Measurements from ENCODE around the gene DMBX1. TPM values are rescaled to one million over a fixed set of nuclear protein-coding genes. Genes with fewer than 3 reads are reported as not detected.

Gene DMBX1
- total RNA-seq, 2 experiments from 2014 or later, result 0.10 to 0.12 TPM

- H3K4me3 Mint-ChIP-seq, result no peak overlapping the region
- H3K36me3 Mint-ChIP-seq, result no peaks in the 10 kb centered on the region
- no peak for DNase-seq
- ChIA-PET CTCF (interaction anchor here (1.0 kb wide), 1 partner anchor 33 kb away, joined by 4 read pairs; no protein-coding TSS in a partner anchor), POLR2A (no interaction called here)
- peaks cover 40% of the 10 kb centered on the region for H3K27me3 Mint-ChIP-seq
- intact Hi-C loops (cut with micrococcal nuclease), result no loop called here
- H3K4me1 Mint-ChIP-seq (ENCODE audit: low read depth), result peaks cover 2% of the 10 kb centered on the region
- no peaks in the 10 kb centered on the region for H3K9me3 Mint-ChIP-seq
- H3K27ac Mint-ChIP-seq, result no peak overlapping the region
These were observed 25.9 kb downstream of the DMBX1 start for GRCh38 chr1:46515576-46515975.

DNA sequence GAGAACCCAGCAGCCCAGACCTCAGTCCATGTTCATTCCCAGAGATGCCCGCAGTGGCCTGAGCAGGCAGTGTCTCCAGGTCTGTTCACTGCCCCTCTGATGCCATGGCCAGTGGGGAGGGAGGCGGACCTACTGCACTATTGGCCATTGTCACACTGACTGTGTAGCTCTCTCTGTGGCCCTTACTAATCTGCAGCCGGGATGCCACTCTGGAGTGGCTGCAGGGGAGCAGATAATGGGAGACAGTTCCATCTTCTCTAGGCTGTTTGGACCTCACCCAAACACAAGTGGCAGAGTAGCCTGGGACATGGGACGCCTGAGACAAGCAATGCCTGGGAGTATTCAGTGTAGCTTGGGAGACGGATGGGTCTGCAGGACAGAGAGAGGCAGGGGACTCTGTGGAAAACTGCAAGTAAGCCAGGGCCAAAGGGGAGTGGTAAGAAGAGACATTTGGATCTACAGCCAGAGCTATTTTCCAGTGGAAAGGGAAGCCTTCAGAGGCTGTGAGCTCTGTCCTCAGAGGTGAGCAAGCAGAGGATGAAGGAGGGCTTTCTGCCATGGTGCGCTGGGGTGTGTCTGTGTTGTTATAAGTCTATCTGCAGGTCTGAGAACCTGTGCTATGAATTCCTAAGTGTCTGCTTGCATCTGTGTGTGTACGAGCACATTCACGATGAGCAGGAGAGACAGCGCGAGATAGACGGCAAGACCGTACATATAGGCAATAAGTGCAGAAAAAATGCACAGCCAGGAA, 26.7 kb downstream of the DMBX1 start:
- ChIA-PET CTCF (interaction anchor here (2.1 kb wide), 1 partner anchor 69 kb away, joined by 8 read pairs; no protein-coding TSS in a partner anchor), POLR2A (no interaction called here)
- Mint-ChIP-seq H3K4me1 (ENCODE audit: low read depth) (peaks cover 2% of the 10 kb centered on the region), H3K4me3 (no peak overlapping the region), H3K27me3 (peaks cover 37% of the 10 kb centered on the region), H3K36me3 (no peaks in the 10 kb centered on the region), H3K27ac (no peak overlapping the region), H3K9me3 (no peaks in the 10 kb centered on the region)
- intact Hi-C loops (cut with micrococcal nuclease), result no loop called here
- no peak for DNase-seq

- Mint-ChIP-seq H3K9me3 (no peaks in the 10 kb centered on the region), H3K4me3 (no peak overlapping the region), H3K36me3 (no peaks in the 10 kb centered on the region), H3K4me1 (ENCODE audit: low read depth) (peaks cover 8% of the 10 kb centered on the region), H3K27ac (no peak overlapping the region), H3K27me3 (peaks cover 36% of the 10 kb centered on the region)
- POLR2A ChIA-PET, result no interaction called here
- CTCF ChIA-PET, result interaction anchor here (2.1 kb wide), 1 partner anchor 70 kb away, joined by 8 read pairs; no protein-coding TSS in a partner anchor
- no peak for DNase-seq
- intact Hi-C loops (cut with micrococcal nuclease), result no loop called here
These were observed 27.5 kb downstream of the DMBX1 start for GRCh38 chr1:46517010-46517600.

GRCh38 chr1:46517932-46518498, 28.4 kb downstream of the DMBX1 start:
- H3K27ac Mint-ChIP-seq, result no peak overlapping the region
- CTCF ChIA-PET, result interaction anchor here (1.4 to 2.1 kb wide), 4 partner anchors 11 to 71 kb away, joined by 4 to 8 read pairs (median 6); a partner anchor contains a TSS
- H3K9me3 Mint-ChIP-seq, result no peaks in the 10 kb centered on the region
- intact Hi-C loops (cut with micrococcal nuclease), result no loop called here
- H3K4me1 Mint-ChIP-seq (ENCODE audit: low read depth), result peaks cover 15% of the 10 kb centered on the region
- no peaks in the 10 kb centered on the region for H3K36me3 Mint-ChIP-seq
- peaks cover 31% of the 10 kb centered on the region for H3K27me3 Mint-ChIP-seq
- POLR2A ChIA-PET, result interaction anchor here (0.6 kb wide), 1 partner anchor 16 kb away, joined by 3 read pairs; no protein-coding TSS in a partner anchor
- no peak overlapping the region for H3K4me3 Mint-ChIP-seq
- DNase-seq, result no peak

DNA sequence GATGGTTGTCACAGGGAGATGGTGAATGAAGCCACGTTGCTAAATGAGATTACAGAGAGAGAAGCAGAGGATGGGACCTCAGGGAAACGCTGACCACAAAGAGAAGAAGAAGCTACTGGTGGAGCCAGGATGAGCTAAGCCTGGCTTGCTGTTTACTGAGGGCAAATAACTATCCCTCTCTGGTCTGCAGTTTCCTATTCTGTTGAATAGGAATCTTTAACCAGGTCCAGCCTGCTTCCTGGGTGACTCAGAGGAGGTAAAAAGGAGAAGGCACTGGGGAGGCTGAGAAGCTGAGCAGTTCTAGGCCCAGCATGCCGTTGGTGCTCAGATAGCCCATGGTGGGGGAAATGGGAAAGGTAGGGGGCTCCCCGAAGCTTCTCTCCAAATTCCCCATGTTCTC, 29.6 kb downstream of the DMBX1 start:
- peaks cover 15% of the 10 kb centered on the region for H3K4me1 Mint-ChIP-seq (ENCODE audit: low read depth)
- POLR2A ChIA-PET, result no interaction called here
- CTCF ChIA-PET, result interaction anchor here (0.9 to 1.9 kb wide), 5 partner anchors 8 to 74 kb away, joined by 3 to 6 read pairs (median 4); a partner anchor contains a TSS
- no peak for DNase-seq
- H3K27me3 Mint-ChIP-seq, result peaks cover 31% of the 10 kb centered on the region
- no peaks in the 10 kb centered on the region for H3K36me3 Mint-ChIP-seq
- H3K9me3 Mint-ChIP-seq, result no peaks in the 10 kb centered on the region
- no peak overlapping the region for H3K4me3 Mint-ChIP-seq
- no peak overlapping the region for H3K27ac Mint-ChIP-seq
- intact Hi-C loops (cut with micrococcal nuclease), result no loop called here

GRCh38 chr1:46520063-46520911, 30.7 kb downstream of the DMBX1 start:
- DNase-seq, result no peak
- H3K4me3 Mint-ChIP-seq, result no peak overlapping the region
- H3K27ac Mint-ChIP-seq, result no peak overlapping the region
- H3K4me1 Mint-ChIP-seq (ENCODE audit: low read depth), result peaks cover 15% of the 10 kb centered on the region
- H3K27me3 Mint-ChIP-seq, result peaks cover 34% of the 10 kb centered on the region
- CTCF ChIA-PET, result interaction anchor here (1.9 to 4.8 kb wide), 2 partner anchors 9 to 73 kb away, joined by 6 to 25 read pairs; no protein-coding TSS in a partner anchor
- no peaks in the 10 kb centered on the region for H3K9me3 Mint-ChIP-seq
- no peaks in the 10 kb centered on the region for H3K36me3 Mint-ChIP-seq
- POLR2A ChIA-PET, result no interaction called here
- intact Hi-C loops (cut with micrococcal nuclease), result no loop called here

DNA sequence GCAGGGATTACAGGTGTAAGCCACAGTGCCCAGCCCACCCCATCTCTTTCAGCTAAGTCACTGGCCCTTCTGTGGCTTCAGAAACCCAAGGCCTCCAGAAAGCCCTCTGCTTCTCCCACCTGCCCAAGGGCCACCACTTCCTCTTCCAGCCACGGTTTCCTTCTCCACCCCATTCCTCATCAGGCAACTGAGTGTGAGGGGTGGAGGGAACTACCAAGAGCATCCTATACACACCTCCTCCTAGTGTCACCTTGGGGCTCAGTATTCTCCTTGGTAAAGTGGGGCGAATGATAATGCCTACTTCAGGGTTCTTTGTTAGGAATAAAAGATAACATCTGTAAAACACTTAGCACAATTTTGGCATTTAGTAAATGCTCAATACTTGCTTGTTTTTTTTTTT, 31.8 kb downstream of the DMBX1 start:
- H3K27me3 Mint-ChIP-seq, result peaks cover 31% of the 10 kb centered on the region

GRCh38 chr1:46522184-46522968, 32.7 kb downstream of the DMBX1 start:
- intact Hi-C loops (cut with micrococcal nuclease), result loop anchor here (2.0 kb wide), 1 partner anchor 146 kb away; the partner anchor contains the start of gene ATPAF1
- Mint-ChIP-seq H3K36me3 (no peaks in the 10 kb centered on the region), H3K4me3 (peak overlapping the region; percentile 38), H3K27ac (peak overlapping the region; percentile 82), H3K4me1 (ENCODE audit: low read depth) (peaks cover 14% of the 10 kb centered on the region), H3K9me3 (no peaks in the 10 kb centered on the region), H3K27me3 (peaks cover 25% of the 10 kb centered on the region)
- CTCF ChIA-PET, result interaction anchor here (0.5 to 4.8 kb wide), 17 partner anchors 9 to 203 kb away, joined by 3 to 27 read pairs (median 5); a partner anchor contains a TSS
- POLR2A ChIA-PET, result interaction anchor here (0.8 to 1.7 kb wide), 3 partner anchors 12 to 75 kb away, joined by 4 to 5 read pairs (median 4); no protein-coding TSS in a partner anchor
- DNase-seq, result peak; percentile 74

More for the DNA sequence above, 31.8 kb downstream of the DMBX1 start:
- POLR2A ChIA-PET, result interaction anchor here (1.4 to 1.7 kb wide), 2 partner anchors 13 to 41 kb away, joined by 4 to 5 read pairs; no protein-coding TSS in a partner anchor
- Mint-ChIP-seq H3K4me3 (no peak overlapping the region), H3K36me3 (no peaks in the 10 kb centered on the region), H3K9me3 (no peaks in the 10 kb centered on the region), H3K4me1 (ENCODE audit: low read depth) (peaks cover 15% of the 10 kb centered on the region), H3K27ac (no peak overlapping the region)
- no peak for DNase-seq
- intact Hi-C loops (cut with micrococcal nuclease), result no loop called here
- CTCF ChIA-PET, result interaction anchor here (0.7 to 4.8 kb wide), 9 partner anchors 11 to 79 kb away, joined by 3 to 25 read pairs (median 4); a partner anchor contains a TSS

GRCh38 chr1:46522969-46523320, 33.3 kb downstream of the DMBX1 start:
- Mint-ChIP-seq H3K36me3 (no peaks in the 10 kb centered on the region), H3K4me1 (ENCODE audit: low read depth) (peaks cover 14% of the 10 kb centered on the region), H3K27me3 (peaks cover 27% of the 10 kb centered on the region), H3K9me3 (no peaks in the 10 kb centered on the region), H3K27ac (peak overlapping the region; percentile 82), H3K4me3 (no peak overlapping the region)
- CTCF ChIA-PET, result interaction anchor here (0.5 to 4.8 kb wide), 11 partner anchors 10 to 202 kb away, joined by 3 to 27 read pairs (median 7); a partner anchor contains a TSS
- POLR2A ChIA-PET, result interaction anchor here (0.8 to 1.7 kb wide), 2 partner anchors 11 to 76 kb away, joined by 4 to 5 read pairs; no protein-coding TSS in a partner anchor
- intact Hi-C loops (cut with micrococcal nuclease), result loop anchor here (2.0 kb wide), 1 partner anchor 146 kb away; the partner anchor contains the start of gene ATPAF1
- DNase-seq, result no peak

GRCh38 chr1:46523496-46524353, 34.1 kb downstream of the DMBX1 start:
- intact Hi-C loops (cut with micrococcal nuclease), result loop anchor here (2.0 kb wide), 1 partner anchor 145 kb away; the partner anchor contains the start of gene ATPAF1

More at GRCh38 chr1:46523496-46524353, 34.1 kb downstream of the DMBX1 start:
- H3K4me1 Mint-ChIP-seq (ENCODE audit: low read depth), result peaks cover 21% of the 10 kb centered on the region
- ChIA-PET CTCF (interaction anchor here (1.7 to 4.8 kb wide), 6 partner anchors 9 to 76 kb away, joined by 7 to 27 read pairs (median 18); no protein-coding TSS in a partner anchor), POLR2A (no interaction called here)
- H3K27ac Mint-ChIP-seq, result no peak overlapping the region
- DNase-seq, result no peak
- H3K36me3 Mint-ChIP-seq, result no peaks in the 10 kb centered on the region
- H3K9me3 Mint-ChIP-seq, result no peaks in the 10 kb centered on the region
- peaks cover 28% of the 10 kb centered on the region for H3K27me3 Mint-ChIP-seq
- no peak overlapping the region for H3K4me3 Mint-ChIP-seq

Data from activated CD4-positive, alpha-beta memory T cell treated with anti-CD3 and anti-CD28 coated beads for 36 hours (primary cell).